NCI-H187 treated with DMSO at 0.1 percent for 48 hours (cell line): ENCODE measurements around the gene TPK1.
"Not testable (repeated sequence)": the region's sequence is repeated elsewhere in the genome, so short reads cannot be mapped to it uniquely, and the experiment has no call there.

ENCODE experiments used
- DNase-seq: peaks from one replicate; lab custom pipeline; 2025; lab: John Stamatoyannopoulos, UW

TPK1 gene

DNA sequence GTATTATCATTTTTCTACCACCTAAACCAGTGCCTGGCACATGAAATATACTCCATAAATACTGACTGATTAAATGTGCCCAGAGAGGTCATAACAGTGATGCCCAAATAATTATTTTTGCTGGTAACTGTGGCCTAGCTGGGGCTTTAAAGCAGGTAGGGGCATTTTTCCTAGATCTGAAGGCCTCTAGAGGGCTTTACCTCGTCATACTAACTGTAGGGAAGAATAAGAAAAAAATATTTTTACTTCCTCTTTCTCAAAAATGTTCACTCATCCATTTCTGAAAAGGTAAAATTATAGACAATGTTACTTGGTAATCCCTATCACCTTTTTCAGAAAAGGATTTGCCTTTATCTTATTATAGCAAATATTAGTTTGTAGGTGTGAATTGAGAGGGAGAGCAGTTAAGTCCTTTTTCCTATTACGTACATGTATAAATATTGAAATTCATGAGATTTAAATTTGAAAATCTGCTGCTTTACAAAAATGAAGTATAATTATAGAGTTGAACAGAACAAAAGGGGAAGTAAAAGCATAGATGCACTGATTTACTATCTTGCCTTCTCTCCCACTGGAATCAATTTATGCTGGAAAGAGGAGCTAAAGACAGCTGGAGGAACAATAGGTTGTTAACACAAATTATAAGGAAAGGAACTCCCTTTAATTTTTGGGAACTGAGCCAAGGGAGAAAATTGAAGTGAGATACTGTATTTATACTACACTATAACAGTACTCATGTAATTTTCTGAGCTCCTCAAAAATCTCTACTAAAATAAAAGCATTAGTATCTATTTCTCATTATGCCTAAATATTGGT is 360.8 kb downstream of the TPK1 start:
- no peak for DNase-seq

- no peak for DNase-seq
Measured at GRCh38 chr7:144474363-144474762, 361.5 kb downstream of the TPK1 start.

DNA sequence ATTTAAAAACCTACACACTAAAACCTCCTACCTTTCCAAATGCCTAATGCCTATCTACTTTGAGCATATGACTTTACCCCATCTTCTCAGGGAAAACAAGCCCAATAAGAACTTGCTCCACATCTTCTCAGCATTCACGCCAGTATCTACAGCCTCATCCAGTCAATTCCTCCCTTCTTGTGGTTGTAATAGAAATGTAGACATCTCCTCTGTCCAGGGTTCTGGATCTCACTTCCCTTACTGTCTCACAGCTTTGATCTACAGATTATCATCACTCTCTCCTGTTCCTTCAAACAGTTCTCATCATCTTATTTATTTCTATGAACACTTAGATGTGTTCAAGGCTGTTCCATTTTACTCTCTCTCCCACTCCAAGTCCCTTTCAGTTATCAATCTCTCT is 361.9 kb downstream of the TPK1 start:
- no peak for DNase-seq

GRCh38 chr7:144470078-144470477 is 365.8 kb downstream of the TPK1 start:
- DNase-seq = no peak

- DNase-seq = no peak
Measured at GRCh38 chr7:144468990-144469732, 366.7 kb downstream of the TPK1 start.

DNA sequence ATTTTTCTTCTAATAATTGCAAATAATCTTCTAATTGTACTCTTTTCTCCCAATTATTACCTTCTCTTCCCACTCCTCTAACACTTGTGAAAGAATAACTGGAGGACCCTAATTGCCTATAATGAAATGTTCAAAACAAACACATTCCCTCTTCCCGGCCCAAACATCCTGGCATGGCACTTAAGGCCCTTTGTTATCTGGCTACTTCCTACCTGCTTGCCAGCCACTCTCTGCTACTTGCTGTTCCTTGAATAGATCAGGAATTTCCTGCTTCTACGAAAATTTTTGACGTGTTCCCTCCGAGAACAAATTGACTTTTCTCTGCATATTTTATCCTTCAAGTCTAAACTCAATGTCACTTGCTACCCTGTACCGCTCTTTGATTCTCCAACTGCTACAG is 376.2 kb downstream of the TPK1 start:
- no peak for DNase-seq

DNA sequence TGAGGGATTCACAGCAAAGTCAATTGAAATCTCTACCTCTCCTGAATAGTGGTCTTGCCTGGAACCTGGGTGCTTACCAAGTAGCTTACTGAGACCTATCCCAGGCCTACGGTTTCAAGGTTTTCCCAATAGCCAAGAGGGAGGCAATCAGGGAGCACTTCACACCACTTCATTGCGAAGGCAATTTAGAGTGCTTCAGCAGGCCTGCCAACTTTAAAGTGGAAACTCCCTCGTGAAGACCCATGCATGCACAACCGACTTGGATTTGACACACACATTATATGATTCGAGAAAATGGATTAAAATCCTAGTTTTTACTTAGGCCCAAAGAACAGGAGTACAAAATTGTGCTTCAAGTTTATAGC is 380.8 kb downstream of the TPK1 start:
- DNase-seq = no peak

DNA sequence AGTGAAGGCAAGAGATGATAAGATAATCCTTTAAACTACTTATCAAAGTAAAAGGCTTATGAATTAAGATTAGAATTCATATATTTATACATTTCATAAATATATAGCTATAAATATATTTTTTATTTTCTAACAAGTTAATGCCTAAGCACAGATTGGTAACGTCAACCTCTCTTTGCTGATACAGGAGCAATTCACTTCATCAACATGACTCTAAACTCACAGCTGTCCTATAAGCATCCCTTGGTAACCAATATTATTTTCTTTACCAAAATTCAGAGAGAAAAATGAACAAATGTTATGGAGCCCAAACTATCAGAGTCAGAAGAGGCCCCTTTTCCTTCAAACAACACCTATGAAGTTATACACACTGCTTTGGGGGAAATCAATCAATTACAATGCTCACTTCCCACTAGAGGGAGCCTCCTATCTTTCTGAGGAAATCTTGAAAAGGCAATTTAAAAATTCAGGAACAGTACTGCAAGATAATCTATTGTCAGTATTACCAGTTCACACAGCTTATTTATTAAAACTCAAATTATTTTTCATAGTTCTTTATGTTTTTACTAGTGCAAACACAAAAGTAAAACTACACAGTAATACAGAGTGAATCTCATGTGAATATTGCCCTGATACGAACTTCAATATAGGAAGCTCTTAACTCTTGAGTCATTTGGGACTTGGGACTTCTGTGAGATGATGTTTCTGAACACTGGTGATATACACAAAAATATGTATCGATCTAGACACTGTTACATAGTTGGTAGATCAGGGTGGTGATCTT is 381.4 kb downstream of the TPK1 start:
- no peak for DNase-seq

DNA sequence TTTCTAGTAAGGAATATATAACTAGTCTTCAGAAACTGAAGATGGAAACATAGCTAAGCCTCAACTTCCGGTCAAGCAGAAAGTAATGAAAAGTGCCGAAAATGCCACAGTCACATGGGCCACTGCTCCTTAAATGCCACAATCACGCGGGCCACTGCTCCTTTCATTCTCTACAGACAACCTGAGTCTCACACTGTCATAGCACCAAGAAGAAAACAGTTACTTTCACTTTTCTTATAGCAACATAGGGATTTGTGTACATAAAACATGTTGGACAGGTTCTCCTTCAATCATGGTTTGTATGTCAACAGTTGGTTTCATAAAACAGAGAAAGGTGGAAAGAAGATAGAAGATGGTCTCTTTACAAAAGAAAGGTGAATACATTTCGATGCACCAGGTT is 383.8 kb downstream of the TPK1 start:
- no peak for DNase-seq

GRCh38 chr7:144445590-144445989 is 390.3 kb downstream of the TPK1 start:
- no peak for DNase-seq

GRCh38 chr7:144439717-144440205 is 396.1 kb downstream of the TPK1 start:
- no peak for DNase-seq

- no peak for DNase-seq
Measured at GRCh38 chr7:144438759-144439158, 397.1 kb downstream of the TPK1 start.

- no peak for DNase-seq
Measured at GRCh38 chr7:144437370-144438191, 398.3 kb downstream of the TPK1 start.

DNA sequence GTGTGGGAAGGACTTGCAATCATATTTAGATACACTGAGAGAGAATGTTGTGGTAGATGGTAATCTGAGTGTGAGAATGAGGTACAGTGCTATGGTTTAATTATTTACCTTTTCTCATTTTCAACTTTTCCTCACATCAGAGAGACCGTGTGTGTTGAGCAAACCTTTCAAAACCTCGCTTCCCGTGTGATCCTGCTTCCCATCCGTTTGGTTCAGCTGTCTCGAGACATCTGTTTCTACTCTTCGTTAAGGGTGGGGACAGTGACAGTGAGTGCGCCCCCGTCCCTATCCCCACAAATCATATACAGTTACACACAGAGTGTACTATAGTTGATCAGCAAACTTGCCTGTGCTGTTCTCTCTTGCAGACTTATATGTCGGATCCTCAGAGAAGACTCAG is 399.4 kb downstream of the TPK1 start:
- no peak for DNase-seq

DNA sequence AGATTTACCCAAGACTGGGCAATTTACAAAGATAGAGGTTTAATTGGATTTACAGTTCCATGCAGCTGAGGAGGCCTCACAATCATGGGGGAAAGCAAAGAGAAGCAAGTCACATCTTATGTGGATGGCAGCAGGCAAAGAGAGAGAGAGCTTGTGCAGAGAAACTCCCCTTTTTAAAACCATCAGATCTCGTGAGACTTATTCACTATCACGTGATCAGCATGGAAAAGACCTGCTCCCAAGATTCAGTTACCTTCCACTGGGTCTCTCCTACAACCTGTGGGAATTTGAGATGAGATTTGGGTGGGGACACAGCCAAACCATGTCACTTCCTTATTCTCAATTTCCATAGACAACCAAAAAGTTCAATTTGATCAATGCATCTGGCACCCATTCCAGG is 407.4 kb downstream of the TPK1 start:
- no peak for DNase-seq

GRCh38 chr7:144427539-144427938 is 408.3 kb downstream of the TPK1 start:
- DNase-seq = not testable (repeated sequence)

- DNase-seq = not testable (repeated sequence)
Measured at GRCh38 chr7:144418931-144419330, 416.9 kb downstream of the TPK1 start.

DNA sequence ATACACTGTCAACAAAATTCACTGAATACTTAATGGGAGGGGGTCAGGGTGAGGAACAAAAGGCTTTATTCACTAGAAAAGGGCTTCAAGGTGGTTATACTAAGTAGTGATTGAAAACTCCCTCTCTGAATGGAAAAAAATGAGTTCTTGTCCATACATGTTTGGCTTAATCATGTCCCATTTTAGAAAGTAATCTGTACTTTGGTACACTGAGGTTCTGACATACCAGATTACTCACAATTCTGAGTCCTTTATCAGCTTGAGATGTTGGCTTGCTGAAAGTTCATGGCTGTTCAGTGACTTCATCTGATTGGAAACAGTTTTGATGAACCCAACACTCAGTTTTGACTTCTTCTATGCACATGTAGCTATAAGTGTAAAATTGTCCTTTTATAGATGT is 419.5 kb downstream of the TPK1 start:
- no peak for DNase-seq

DNA sequence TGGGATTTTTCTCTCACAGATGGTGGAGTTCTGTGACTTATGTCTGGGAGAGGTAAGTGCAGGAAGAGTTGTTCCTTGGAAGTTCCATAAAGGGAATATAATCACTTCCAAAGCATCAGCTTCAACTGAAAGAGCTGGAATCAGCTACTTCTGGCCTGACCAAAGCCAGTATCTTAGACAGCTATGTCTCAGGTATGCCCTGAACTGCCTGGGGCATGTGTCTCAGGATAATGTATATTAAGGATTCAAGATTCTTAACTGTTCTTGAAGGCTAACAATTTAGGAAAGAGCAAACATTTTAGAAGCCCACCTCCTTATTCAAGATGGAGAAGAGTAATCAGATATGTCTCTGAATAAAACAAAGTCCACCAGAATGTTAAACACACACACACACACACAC is 420.0 kb downstream of the TPK1 start:
- DNase-seq = no peak

DNA sequence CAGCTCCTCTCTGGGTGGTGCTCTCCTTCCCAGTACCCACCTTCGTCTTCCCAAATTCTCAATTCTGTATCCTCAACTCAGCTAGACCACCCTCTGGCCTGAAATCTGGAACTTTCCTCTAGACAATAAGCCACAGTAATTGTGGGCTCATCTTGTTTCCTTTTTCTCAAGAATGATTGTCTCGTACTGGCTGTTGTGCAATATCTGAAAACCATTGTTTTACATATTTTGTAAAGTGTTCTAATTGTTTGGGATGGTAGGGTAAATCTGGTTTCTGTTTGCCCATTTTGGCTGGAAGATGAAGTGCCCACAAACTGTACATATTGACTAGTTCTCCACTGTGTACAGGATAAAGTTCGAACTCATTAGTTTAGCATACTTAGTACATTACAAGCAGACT is 421.0 kb downstream of the TPK1 start:
- no peak for DNase-seq

DNA sequence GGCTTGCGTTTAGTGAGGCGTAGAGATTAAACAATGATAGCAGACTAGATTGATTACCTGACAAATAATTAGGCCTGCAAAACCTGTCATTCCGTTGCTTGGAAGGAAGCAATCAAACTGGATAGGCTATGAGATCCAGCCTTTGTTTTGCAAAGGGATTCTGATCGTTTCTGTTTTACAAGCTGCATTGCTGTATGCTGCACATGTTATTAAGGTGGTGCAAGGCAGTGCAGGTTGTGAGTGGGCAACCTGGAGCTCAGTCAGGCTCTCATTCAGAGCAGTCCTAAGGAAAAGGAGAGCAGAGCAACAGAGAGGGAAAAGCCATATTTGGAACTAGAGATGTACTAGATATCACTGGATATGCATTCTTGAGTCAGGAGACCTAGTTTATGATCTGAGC is 425.4 kb downstream of the TPK1 start:
- no peak for DNase-seq

GRCh38 chr7:144408121-144408520 is 427.7 kb downstream of the TPK1 start:
- DNase-seq = no peak
